ENCODE data around the gene CTNNA3. TPM values are rescaled to one million over a fixed set of nuclear protein-coding genes. Genes with fewer than 3 reads are reported as not detected.

The CTNNA3 gene
- total RNA-seq, 1 experiment from 2014 or later, result 0.32 TPM

DNA sequence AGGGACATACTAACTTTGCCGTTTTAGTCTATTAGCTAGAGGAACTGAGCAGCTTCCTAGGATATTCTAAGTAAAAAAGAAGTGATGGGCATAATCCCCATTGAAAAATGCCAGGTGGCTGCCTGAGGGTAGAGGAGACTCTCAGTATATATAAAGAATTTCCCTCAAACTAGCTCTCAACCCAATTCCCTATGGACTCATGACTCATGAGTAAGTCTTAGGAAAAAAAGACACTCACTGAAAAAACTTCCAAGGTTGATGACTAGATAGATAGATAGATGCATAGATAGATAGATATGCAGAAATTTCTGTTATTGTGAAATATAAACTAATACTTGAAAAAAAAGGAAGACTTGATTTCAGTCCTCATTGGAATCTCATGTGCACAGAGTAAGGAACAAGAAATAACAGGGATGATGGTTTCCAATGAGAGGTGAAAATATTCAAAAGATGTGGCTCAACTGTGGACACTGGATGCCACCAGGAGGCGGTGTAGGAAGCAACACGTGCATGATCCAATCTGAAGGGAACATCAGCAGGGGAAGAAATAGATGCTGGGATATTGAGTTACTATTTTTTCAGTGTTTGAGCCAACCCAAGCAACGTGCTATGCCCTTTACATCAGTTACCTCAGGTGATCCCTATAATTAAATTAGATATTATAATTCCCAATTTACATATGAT is 1481.1 kb downstream of the CTNNA3 start:
- ChIA-PET POLR2A (no interaction called here), CTCF (no interaction called here), RAD21 (ENCODE audit: low non-redundant PET in 1 of 2, low total read pairs in 2 of 2, uncharacterized antibody in 2 of 2, unreplicated experiment in 2 of 2) (no interaction called here)
- no TSS peak for BruUV-seq (replicated peaks)
- Histone ChIP-seq H3K4me2 (ENCODE audit: low read length) (no peak overlapping the region), H3K4me1 (ENCODE audit: control insufficient read depth in 1 of 2, insufficient read depth in 2 of 2, low read length in 2 of 2) (no peaks in the 10 kb centered on the region), H3K9me2 (ENCODE audit: insufficient read depth) (no peaks in the 10 kb centered on the region), H3K9ac (ENCODE audit: low read length) (no peak overlapping the region), H3K4me3 (replicated peaks in 1 of 2; ENCODE audit: low read depth in 1 of 2, low read length in 2 of 2) (no peak overlapping the region), H3K36me3 (ENCODE audit: control insufficient read depth in 1 of 2, insufficient read depth in 2 of 2, low read length in 2 of 2) (no peaks in the 10 kb centered on the region), H3K9me3 (ENCODE audit: control insufficient read depth in 1 of 2, insufficient read depth in 1 of 2, low read depth in 1 of 2, low read length in 2 of 2) (no peaks in the 10 kb centered on the region), H3K27me3 (ENCODE audit: insufficient read depth, low read length) (no peaks in the 10 kb centered on the region), H4K20me1 (ENCODE audit: insufficient read depth) (no peaks in the 10 kb centered on the region), H3K27ac (ENCODE audit: low read depth, low read length) (no peak overlapping the region), H2AFZ (ENCODE audit: low read depth, low read length, poor library complexity, severe bottlenecking) (no peak overlapping the region), H3K79me2 (ENCODE audit: insufficient read depth, low read length) (no peaks in the 10 kb centered on the region)
- DNase-seq (ENCODE audit: low read depth, low spot score) (no peak), ATAC-seq (no peak)
- intact Hi-C loops (cut with micrococcal nuclease), result no loop called here
- TF ChIP-seq, protein P1, sequence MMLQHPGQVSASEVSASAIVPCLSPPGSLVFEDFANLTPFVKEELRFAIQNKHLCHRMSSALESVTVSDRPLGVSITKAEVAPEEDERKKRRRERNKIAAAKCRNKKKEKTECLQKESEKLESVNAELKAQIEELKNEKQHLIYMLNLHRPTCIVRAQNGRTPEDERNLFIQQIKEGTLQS (IDR thresholded peaks at IDR 0.05), result no peak
- TF ChIP-seq, protein P2, sequence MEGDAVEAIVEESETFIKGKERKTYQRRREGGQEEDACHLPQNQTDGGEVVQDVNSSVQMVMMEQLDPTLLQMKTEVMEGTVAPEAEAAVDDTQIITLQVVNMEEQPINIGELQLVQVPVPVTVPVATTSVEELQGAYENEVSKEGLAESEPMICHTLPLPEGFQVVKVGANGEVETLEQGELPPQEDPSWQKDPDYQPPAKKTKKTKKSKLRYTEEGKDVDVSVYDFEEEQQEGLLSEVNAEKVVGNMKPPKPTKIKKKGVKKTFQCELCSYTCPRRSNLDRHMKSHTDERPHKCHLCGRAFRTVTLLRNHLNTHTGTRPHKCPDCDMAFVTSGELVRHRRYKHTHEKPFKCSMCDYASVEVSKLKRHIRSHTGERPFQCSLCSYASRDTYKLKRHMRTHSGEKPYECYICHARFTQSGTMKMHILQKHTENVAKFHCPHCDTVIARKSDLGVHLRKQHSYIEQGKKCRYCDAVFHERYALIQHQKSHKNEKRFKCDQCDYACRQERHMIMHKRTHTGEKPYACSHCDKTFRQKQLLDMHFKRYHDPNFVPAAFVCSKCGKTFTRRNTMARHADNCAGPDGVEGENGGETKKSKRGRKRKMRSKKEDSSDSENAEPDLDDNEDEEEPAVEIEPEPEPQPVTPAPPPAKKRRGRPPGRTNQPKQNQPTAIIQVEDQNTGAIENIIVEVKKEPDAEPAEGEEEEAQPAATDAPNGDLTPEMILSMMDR (IDR thresholded peaks at IDR 0.05 in 2 of 3, conservative IDR thresholded peaks at IDR 0.05 in 1 of 3; ENCODE audit: borderline replicate concordance in 1 of 3, insufficient read depth in 1 of 3, low read depth in 2 of 3, low read length in 2 of 3), result peak in 2 of 3 experiments; percentile 9 to 37; a peak in 3 of 6 replicates

DNA sequence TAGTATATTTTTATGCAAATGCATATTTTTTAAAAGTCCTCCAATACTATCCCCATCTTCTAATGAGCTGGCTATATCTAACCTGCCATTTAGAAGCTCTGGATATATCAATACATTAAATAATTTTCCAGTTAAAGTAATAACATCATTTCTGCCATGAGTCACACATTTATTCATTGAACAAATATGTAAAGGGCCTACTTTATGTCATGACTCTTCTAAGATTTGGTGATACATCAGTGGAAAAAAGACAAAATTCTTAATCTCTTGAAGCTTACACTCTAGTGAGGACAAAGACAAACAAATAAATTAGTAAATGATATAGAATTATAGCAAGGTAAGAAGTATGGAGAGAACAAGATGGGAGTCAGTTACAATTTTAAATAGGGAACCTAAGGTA is 1487.0 kb downstream of the CTNNA3 start:
- H3K9me3 ChIP-seq (ENCODE audit: control insufficient read depth in 1 of 2, insufficient read depth in 1 of 2, low read depth in 1 of 2, low read length in 2 of 2), result no peaks in the 10 kb centered on the region
- CTCF ChIA-PET, result no interaction called here
- no peak overlapping the region for H3K4me2 ChIP-seq (ENCODE audit: low read length)
- ATAC-seq (no peak), DNase-seq (ENCODE audit: low read depth, low spot score) (no peak)
- RAD21 ChIA-PET (ENCODE audit: low non-redundant PET in 1 of 2, low total read pairs in 2 of 2, uncharacterized antibody in 2 of 2, unreplicated experiment in 2 of 2), result no interaction called here
- no peak for TF ChIP-seq FOSL1 (IDR thresholded peaks at IDR 0.05; ENCODE audit: low read depth)
- H3K79me2 ChIP-seq (ENCODE audit: insufficient read depth, low read length), result no peaks in the 10 kb centered on the region
- H2AFZ ChIP-seq (ENCODE audit: low read depth, low read length, poor library complexity, severe bottlenecking), result no peak overlapping the region
- no peaks in the 10 kb centered on the region for H3K9me2 ChIP-seq (ENCODE audit: insufficient read depth)
- H4K20me1 ChIP-seq (ENCODE audit: insufficient read depth), result no peaks in the 10 kb centered on the region
- H3K27ac ChIP-seq (ENCODE audit: low read depth, low read length), result no peak overlapping the region
- POLR2A ChIA-PET, result no interaction called here
- intact Hi-C loops (cut with micrococcal nuclease), result no loop called here
- no TSS peak for BruUV-seq (replicated peaks)
- H3K4me3 ChIP-seq (replicated peaks in 1 of 2; ENCODE audit: low read depth in 1 of 2, low read length in 2 of 2), result no peak overlapping the region
- H3K27me3 ChIP-seq (ENCODE audit: insufficient read depth, low read length), result no peaks in the 10 kb centered on the region
- H3K36me3 ChIP-seq (ENCODE audit: control insufficient read depth in 1 of 2, insufficient read depth in 2 of 2, low read length in 2 of 2), result no peaks in the 10 kb centered on the region
- no peak overlapping the region for H3K9ac ChIP-seq (ENCODE audit: low read length)
- H3K4me1 ChIP-seq (ENCODE audit: control insufficient read depth in 1 of 2, insufficient read depth in 2 of 2, low read length in 2 of 2), result no peaks in the 10 kb centered on the region
